Measurements from ENCODE around the gene SPPL2A. TPM values are rescaled to one million over a fixed set of nuclear protein-coding genes. Genes with fewer than 3 reads are reported as not detected.

Gene SPPL2A, protein sequence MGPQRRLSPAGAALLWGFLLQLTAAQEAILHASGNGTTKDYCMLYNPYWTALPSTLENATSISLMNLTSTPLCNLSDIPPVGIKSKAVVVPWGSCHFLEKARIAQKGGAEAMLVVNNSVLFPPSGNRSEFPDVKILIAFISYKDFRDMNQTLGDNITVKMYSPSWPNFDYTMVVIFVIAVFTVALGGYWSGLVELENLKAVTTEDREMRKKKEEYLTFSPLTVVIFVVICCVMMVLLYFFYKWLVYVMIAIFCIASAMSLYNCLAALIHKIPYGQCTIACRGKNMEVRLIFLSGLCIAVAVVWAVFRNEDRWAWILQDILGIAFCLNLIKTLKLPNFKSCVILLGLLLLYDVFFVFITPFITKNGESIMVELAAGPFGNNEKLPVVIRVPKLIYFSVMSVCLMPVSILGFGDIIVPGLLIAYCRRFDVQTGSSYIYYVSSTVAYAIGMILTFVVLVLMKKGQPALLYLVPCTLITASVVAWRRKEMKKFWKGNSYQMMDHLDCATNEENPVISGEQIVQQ
- total RNA-seq, result 95.2 and 106 TPM in 2 replicates

DNA sequence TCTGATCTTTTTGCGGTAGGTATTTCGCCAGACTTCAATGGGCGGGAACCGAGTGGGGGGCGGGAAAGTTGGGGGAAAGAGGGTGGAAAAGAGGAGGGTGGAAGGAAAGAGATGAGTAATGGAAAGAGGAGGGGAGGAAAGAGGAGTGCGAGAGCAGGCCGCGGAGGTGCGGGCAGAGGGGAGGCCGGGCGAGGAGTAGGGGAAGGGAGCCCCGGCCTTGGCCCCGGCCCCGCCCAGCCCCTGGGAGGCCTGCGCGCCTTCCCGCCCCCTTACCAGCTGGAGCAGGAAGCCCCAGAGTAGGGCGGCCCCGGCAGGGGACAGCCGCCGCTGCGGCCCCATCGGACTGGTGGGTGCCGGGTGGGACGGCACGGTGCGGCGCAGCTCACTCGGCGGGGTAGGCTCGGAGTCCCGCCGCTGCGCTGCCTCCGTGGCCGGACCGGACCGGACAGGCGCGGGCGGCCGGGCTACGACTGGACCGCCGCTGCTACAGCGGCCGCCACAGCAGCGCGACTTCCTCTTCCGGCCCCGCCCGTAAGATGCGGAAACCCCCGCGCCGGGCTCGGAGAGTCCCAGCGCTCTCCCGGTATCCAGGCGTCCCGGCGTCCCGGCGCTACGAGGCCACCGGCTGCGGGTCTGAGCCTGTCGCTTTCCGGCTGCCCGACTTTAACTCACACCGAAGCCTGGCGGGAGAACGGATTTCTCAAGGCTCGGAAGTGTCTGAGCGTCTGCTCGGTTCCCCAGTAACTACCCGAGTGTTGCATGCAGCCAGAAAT lies at the start of gene SPPL2A:
Gene SPPL2A, minus strand, starts transcription at position 512 of the 773 bp plus-strand sequence. Its CDS starts 173 bp downstream, at position 339.

DNA sequence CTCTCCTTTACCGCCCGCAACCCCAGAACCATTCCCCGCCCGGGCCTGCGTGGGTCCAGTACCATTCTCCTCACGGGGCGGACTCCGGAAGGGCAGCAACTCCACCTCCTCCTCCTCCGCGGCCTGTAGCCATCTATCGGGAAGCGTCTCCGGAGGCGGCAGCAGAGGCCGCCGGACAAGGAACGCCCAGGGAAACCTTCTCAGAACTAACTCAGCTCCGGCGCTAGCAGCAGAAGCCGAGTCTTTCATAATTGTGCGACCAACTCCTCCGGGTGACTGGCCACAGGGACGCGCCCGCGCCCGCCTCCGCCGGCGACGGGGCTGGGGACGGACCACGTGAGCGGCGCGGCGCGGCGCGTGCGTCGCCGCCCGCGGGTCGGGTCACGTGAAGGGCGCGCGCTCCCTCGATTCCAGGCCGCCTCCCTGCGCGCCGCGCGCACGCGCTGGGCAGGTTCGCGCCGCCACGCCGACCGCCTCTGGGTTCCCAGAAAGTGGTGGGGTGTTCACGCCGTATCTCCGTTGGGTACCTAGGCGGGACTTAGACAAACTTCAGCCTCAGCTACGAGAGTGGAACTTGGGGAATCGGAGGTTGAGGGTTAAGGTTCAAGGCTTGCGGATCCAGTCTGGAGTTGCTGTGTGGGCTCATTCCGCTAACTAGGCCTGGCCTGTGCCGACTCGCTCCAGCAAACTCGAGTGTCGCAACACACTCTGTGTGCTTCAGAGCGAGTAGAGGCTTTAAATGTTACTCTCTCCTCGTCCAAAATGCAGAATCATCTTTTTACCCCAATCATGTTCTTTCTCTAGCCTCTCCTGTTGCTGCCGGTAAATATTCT lies 78.8 kb downstream of the SPPL2A start, which contains the start of gene TRPM7:
Gene TRPM7, minus strand, starts transcription at position 329 of the 833 bp plus-strand sequence. Its CDS starts 264 bp downstream, at position 65.

Other genes with a start within 250 kb of the SPPL2A start
- not detected in 2 replicates for gene USP50, start 219.0 kb downstream of the SPPL2A start, total RNA-seq
- 28.4 and 39.9 TPM in 2 replicates for gene TRPM7, start 78.9 kb downstream of the SPPL2A start, total RNA-seq
- 5.2 and 6.9 TPM in 2 replicates for gene AP4E1, start 143.0 kb upstream of the SPPL2A start, total RNA-seq